COR-L47 (cell line): ENCODE results near the gene RAP1GDS1.
"Not testable (repeated sequence)": the region's sequence is repeated elsewhere in the genome, so short reads cannot be mapped to it uniquely, and the experiment has no call there.

Experiments used
- DNase-seq: peaks from one replicate; lab custom pipeline; 2025; lab: John Stamatoyannopoulos, UW

The RAP1GDS1 gene

GRCh38 chr4:98352396-98352795 is 91.2 kb downstream of the RAP1GDS1 start:
- DNase-seq: no peak

GRCh38 chr4:98352940-98353339 is 91.8 kb downstream of the RAP1GDS1 start:
- DNase-seq: no peak

GRCh38 chr4:98358630-98359248 is 97.6 kb downstream of the RAP1GDS1 start:
- no peak for DNase-seq

- no peak for DNase-seq
Measured at GRCh38 chr4:98359646-98360045, 98.5 kb downstream of the RAP1GDS1 start.

GRCh38 chr4:98363431-98363830 is 102.2 kb downstream of the RAP1GDS1 start:
- DNase-seq: no peak

GRCh38 chr4:98366275-98366674 is 105.1 kb downstream of the RAP1GDS1 start:
- not testable (repeated sequence) for DNase-seq

GRCh38 chr4:98368000-98368399 is 106.8 kb downstream of the RAP1GDS1 start:
- not testable (repeated sequence) for DNase-seq

GRCh38 chr4:98369322-98369721 is 108.1 kb downstream of the RAP1GDS1 start:
- no peak for DNase-seq

- no peak for DNase-seq
Measured at GRCh38 chr4:98374643-98375042, 113.5 kb downstream of the RAP1GDS1 start.

GRCh38 chr4:98377559-98377958 is 116.4 kb downstream of the RAP1GDS1 start:
- no peak for DNase-seq

GRCh38 chr4:98381306-98381705 is 120.1 kb downstream of the RAP1GDS1 start:
- no peak for DNase-seq

GRCh38 chr4:98383431-98384106 is 122.4 kb downstream of the RAP1GDS1 start:
- no peak for DNase-seq

- DNase-seq: no peak
Measured at GRCh38 chr4:98385831-98386230, 124.6 kb downstream of the RAP1GDS1 start.

GRCh38 chr4:98387345-98388026 is 126.3 kb downstream of the RAP1GDS1 start:
- DNase-seq: no peak

GRCh38 chr4:98394134-98394533 is 132.9 kb downstream of the RAP1GDS1 start:
- DNase-seq: no peak

GRCh38 chr4:98399915-98400314 is 138.7 kb downstream of the RAP1GDS1 start:
- no peak for DNase-seq

GRCh38 chr4:98406819-98407218 is 145.6 kb downstream of the RAP1GDS1 start:
- DNase-seq: no peak

GRCh38 chr4:98411731-98412130 is 150.5 kb downstream of the RAP1GDS1 start:
- DNase-seq: no peak

GRCh38 chr4:98416844-98417243 is 155.7 kb downstream of the RAP1GDS1 start:
- no peak for DNase-seq

- not testable (repeated sequence) for DNase-seq
Measured at GRCh38 chr4:98420151-98420550, 159.0 kb downstream of the RAP1GDS1 start.

- DNase-seq: no peak
Measured at GRCh38 chr4:98421111-98421510, 159.9 kb downstream of the RAP1GDS1 start.

- no peak for DNase-seq
Measured at GRCh38 chr4:98423009-98423408, 161.8 kb downstream of the RAP1GDS1 start.

- no peak for DNase-seq
Measured at GRCh38 chr4:98430708-98431403, 169.7 kb downstream of the RAP1GDS1 start.
